ENCODE data around the gene ATF5. TPM values are rescaled to one million over a fixed set of nuclear protein-coding genes. Genes with fewer than 3 reads are reported as not detected.

ATF5 gene
- total RNA-seq, 1 experiment from 2014 or later: 64.0 TPM

- Histone ChIP-seq H3K27me3 (replicated peaks; ENCODE audit: control insufficient read depth, insufficient read depth, low read length) (no peaks in the 10 kb centered on the region), H3K9me3 (no peaks in the 10 kb centered on the region), H3K4me3 (ENCODE audit: low read depth, low read length) (no peak overlapping the region), H3K4me1 (peaks cover 9% of the 10 kb centered on the region), H3K36me3 (ENCODE audit: control insufficient read depth, insufficient read depth, low read length) (no peaks in the 10 kb centered on the region)
- no TSS peak for BruUV-seq (replicated peaks)
- CTCF ChIA-PET: no interaction called here
- Mint-ChIP-seq H3K4me1 (ENCODE audit: low read depth, unreplicated experiment) (no peaks in the 10 kb centered on the region), H3K27ac (ENCODE audit: unreplicated experiment) (no peak overlapping the region), H3K36me3 (ENCODE audit: insufficient read depth, unreplicated experiment) (peaks cover 23% of the 10 kb centered on the region), H3K9me3 (ENCODE audit: unreplicated experiment) (no peaks in the 10 kb centered on the region), H3K27me3 (ENCODE audit: insufficient read depth, unreplicated experiment) (peaks cover 3% of the 10 kb centered on the region), H3K4me3 (ENCODE audit: unreplicated experiment) (no peak overlapping the region)
- POLR2A ChIA-PET: no interaction called here
- intact Hi-C loops (cut with micrococcal nuclease; ENCODE audit: unreplicated experiment): no loop called here
- no peak for TF ChIP-seq CTCF (IDR thresholded peaks at IDR 0.05; ENCODE audit: insufficient read depth in 1 of 2, low read depth in 1 of 2, low read length in 1 of 2, severe bottlenecking in 1 of 2, unreplicated experiment in 1 of 2)
- DNase-seq: no peak
Measured at GRCh38 chr19:49894011-49894664, 34.9 kb upstream of the ATF5 start.

- CTCF ChIA-PET: no interaction called here
- TF ChIP-seq CTCF (IDR thresholded peaks at IDR 0.05; ENCODE audit: insufficient read depth in 1 of 2, low read depth in 1 of 2, low read length in 1 of 2, severe bottlenecking in 1 of 2, unreplicated experiment in 1 of 2): no peak
- Histone ChIP-seq H3K4me3 (ENCODE audit: low read depth, low read length) (no peak overlapping the region), H3K9me3 (no peaks in the 10 kb centered on the region), H3K36me3 (ENCODE audit: control insufficient read depth, insufficient read depth, low read length) (no peaks in the 10 kb centered on the region), H3K27me3 (replicated peaks; ENCODE audit: control insufficient read depth, insufficient read depth, low read length) (no peaks in the 10 kb centered on the region), H3K4me1 (no peaks in the 10 kb centered on the region; the same call in 1 of the 2 replicates)
- no peaks in the 10 kb centered on the region for H3K4me1 Mint-ChIP-seq (ENCODE audit: low read depth, unreplicated experiment)
- H3K36me3 Mint-ChIP-seq (ENCODE audit: insufficient read depth, unreplicated experiment): peaks cover 18% of the 10 kb centered on the region
- H3K9me3 Mint-ChIP-seq (ENCODE audit: unreplicated experiment): no peaks in the 10 kb centered on the region
- POLR2A ChIA-PET: no interaction called here
- peaks cover 3% of the 10 kb centered on the region for H3K27me3 Mint-ChIP-seq (ENCODE audit: insufficient read depth, unreplicated experiment)
- H3K4me3 Mint-ChIP-seq (ENCODE audit: unreplicated experiment): no peak overlapping the region
- DNase-seq: no peak
- intact Hi-C loops (cut with micrococcal nuclease; ENCODE audit: unreplicated experiment): no loop called here
- no peak overlapping the region for H3K27ac Mint-ChIP-seq (ENCODE audit: unreplicated experiment)
- BruUV-seq (replicated peaks): no TSS peak
Measured at GRCh38 chr19:49894879-49895565, 34.0 kb upstream of the ATF5 start.

- TF ChIP-seq CTCF (IDR thresholded peaks at IDR 0.05; ENCODE audit: insufficient read depth in 1 of 2, low read depth in 1 of 2, low read length in 1 of 2, severe bottlenecking in 1 of 2, unreplicated experiment in 1 of 2): no peak
- Histone ChIP-seq H3K27me3 (replicated peaks; ENCODE audit: control insufficient read depth, insufficient read depth, low read length) (no peaks in the 10 kb centered on the region), H3K4me1 (no peaks in the 10 kb centered on the region), H3K4me3 (ENCODE audit: low read depth, low read length) (no peak overlapping the region), H3K36me3 (ENCODE audit: control insufficient read depth, insufficient read depth, low read length) (no peaks in the 10 kb centered on the region), H3K9me3 (no peaks in the 10 kb centered on the region)
- H3K36me3 Mint-ChIP-seq (ENCODE audit: insufficient read depth, unreplicated experiment): peaks cover 11% of the 10 kb centered on the region
- CTCF ChIA-PET: no interaction called here
- BruUV-seq (replicated peaks): no TSS peak
- no peaks in the 10 kb centered on the region for H3K9me3 Mint-ChIP-seq (ENCODE audit: unreplicated experiment)
- POLR2A ChIA-PET: no interaction called here
- H3K4me3 Mint-ChIP-seq (ENCODE audit: unreplicated experiment): no peak overlapping the region
- H3K27ac Mint-ChIP-seq (ENCODE audit: unreplicated experiment): no peak overlapping the region
- H3K4me1 Mint-ChIP-seq (ENCODE audit: low read depth, unreplicated experiment): no peaks in the 10 kb centered on the region
- H3K27me3 Mint-ChIP-seq (ENCODE audit: insufficient read depth, unreplicated experiment): peaks cover 3% of the 10 kb centered on the region
- intact Hi-C loops (cut with micrococcal nuclease; ENCODE audit: unreplicated experiment): no loop called here
- DNase-seq: no peak
Measured at GRCh38 chr19:49895566-49896297, 33.3 kb upstream of the ATF5 start.

All from Caco-2 (cell line).